DOHH2 (cell line): ENCODE data around the gene ARHGEF39.

Experiments used
- H3F3A ChIP-seq: fragments of 200-600 bp; sonication (generic), shearing (Covaris generic); 2 replicates; pipeline ENCODE4 v1.6.0; 2016; ENCODE audit warnings: antibody characterized with exemption, mild to moderate bottlenecking; ENCODE audit not compliant: control insufficient read depth, insufficient read depth
- H3K27ac ChIP-seq: fragments of 200-600 bp; sonication (generic); 2 replicates; pipeline ENCODE4 v1.5.1; 2014; ENCODE audit warnings: low read depth, mild to moderate bottlenecking, low read length, moderate library complexity
- H3K27me3 ChIP-seq: fragments of 200-600 bp; sonication (generic); 2 replicates; pipeline ENCODE4 v1.6.1; 2014; ENCODE audit warnings: mild to moderate bottlenecking, low read length, mixed read lengths; ENCODE audit not compliant: control insufficient read depth
- H3K36me3 ChIP-seq: fragments of 200-600 bp; sonication (generic); 2 replicates; pipeline ENCODE4 v1.6.1; 2014; ENCODE audit warnings: mild to moderate bottlenecking, low read length, moderate library complexity, mixed read lengths; ENCODE audit not compliant: control insufficient read depth
- H3K4me1 ChIP-seq: fragments of 200-600 bp; sonication (generic); 2 replicates; pipeline ENCODE4 v1.6.1; 2014; ENCODE audit warnings: mild to moderate bottlenecking, low read length, mixed read lengths; ENCODE audit not compliant: control insufficient read depth
- H3K4me2 ChIP-seq: fragments of 200-600 bp; sonication (generic); 2 replicates; pipeline ENCODE4 v1.6.0; 2014; ENCODE audit warnings: mild to moderate bottlenecking, low read length, moderate library complexity
- H3K4me3 ChIP-seq: fragments of 200-600 bp; sonication (generic); 2 replicates; pipeline ENCODE4 v1.5.1; 2014; ENCODE audit warnings: mild to moderate bottlenecking, low read length, mixed read lengths
- H3K79me2 ChIP-seq: fragments of 200-600 bp; sonication (generic); 2 replicates; pipeline ENCODE4 v1.6.1; 2014; ENCODE audit warnings: mild to moderate bottlenecking, low read length, mixed read lengths; ENCODE audit not compliant: control insufficient read depth
- H3K9me2 ChIP-seq: fragments of 200-600 bp; sonication (generic); replicated peaks from 2 replicates; pipeline ENCODE4 v1.6.1; 2014; ENCODE audit warnings: mild to moderate bottlenecking, low read length, mixed read lengths; ENCODE audit not compliant: control insufficient read depth
- H3K9me3 ChIP-seq: fragments of 200-600 bp; sonication (generic); 2 replicates; pipeline ENCODE4 v1.6.1; 2014; ENCODE audit warnings: antibody characterized with exemption, low read length, mixed read lengths; ENCODE audit not compliant: control insufficient read depth, insufficient read depth
- H4K20me1 ChIP-seq: fragments of 200-600 bp; sonication (generic); 2 replicates; pipeline ENCODE4 v1.6.0; 2014; ENCODE audit warnings: low read depth, mild to moderate bottlenecking, antibody characterized with exemption, low read length, moderate library complexity; ENCODE audit not compliant: control insufficient read depth, insufficient read depth
- CTCF ChIP-seq: fragments of 200-600 bp; sonication (generic); IDR thresholded peaks from one replicate; pipeline ENCODE4 v1.5.1; 2014; ENCODE audit warnings: antibody characterized with exemption, mild to moderate bottlenecking, low read depth, low read length; ENCODE audit not compliant: poor library complexity, severe bottlenecking
- EZH2phosphoT487 ChIP-seq: fragments of 200-600 bp; sonication (generic); IDR thresholded peaks from 2 replicates; pipeline ENCODE4 v1.6.1; 2017; ENCODE audit warnings: borderline replicate concordance, mild to moderate bottlenecking, antibody characterized with exemption, low read length, moderate library complexity, mixed read lengths

Gene ARHGEF39

GRCh38 chr9:35611230-35611797 lies 53.7 kb downstream of the ARHGEF39 start:
- no peaks in the 10 kb centered on the region for H4K20me1 ChIP-seq
- H3K27ac ChIP-seq, result no peak overlapping the region
- TF ChIP-seq CTCF (peak; percentile 76), EZH2phosphoT487 (no peak)
- H3K4me3 ChIP-seq, result no peak overlapping the region
- H3K79me2 ChIP-seq, result peaks cover 7% of the 10 kb centered on the region
- H3K27me3 ChIP-seq, result no peaks in the 10 kb centered on the region
- H3K9me3 ChIP-seq, result no peaks in the 10 kb centered on the region
- no peaks in the 10 kb centered on the region for H3K9me2 ChIP-seq
- H3F3A ChIP-seq, result peaks cover 4% of the 10 kb centered on the region
- H3K4me1 ChIP-seq, result peaks cover 16% of the 10 kb centered on the region
- H3K36me3 ChIP-seq, result peaks cover 35% of the 10 kb centered on the region
- H3K4me2 ChIP-seq, result no peak overlapping the region

GRCh38 chr9:35609820-35610163 lies 55.2 kb downstream of the ARHGEF39 start:
- Histone ChIP-seq H3K36me3 (peaks cover 35% of the 10 kb centered on the region), H4K20me1 (no peaks in the 10 kb centered on the region), H3K4me2 (no peak overlapping the region), H3K9me2 (no peaks in the 10 kb centered on the region), H3K4me3 (no peak overlapping the region), H3K79me2 (peaks cover 15% of the 10 kb centered on the region), H3K27me3 (no peaks in the 10 kb centered on the region), H3K9me3 (no peaks in the 10 kb centered on the region), H3K27ac (no peak overlapping the region), H3F3A (no peaks in the 10 kb centered on the region), H3K4me1 (peaks cover 18% of the 10 kb centered on the region)
- no peak for TF ChIP-seq CTCF
- TF ChIP-seq EZH2phosphoT487, result no peak
